GF-D8 (cell line): ENCODE results near the gene FAM200B.
A peak's percentile ranks its signal among the peaks of the same experiment; 100 is the strongest.

Source experiments
- DNase-seq: peaks from one replicate; lab custom pipeline; 2025; lab: John Stamatoyannopoulos, UW

FAM200B gene

GRCh38 chr4:15681372-15682241 lies at the start of gene FAM200B:
FAM200B (plus strand) TSS chr4:15681827; CDS start chr4:15686978, 5,151 bp downstream.
- DNase-seq = peak; percentile 95

- no peak for DNase-seq
Observed at GRCh38 chr4:15636818-15637217, 44.8 kb upstream of the FAM200B start.

- no peak for DNase-seq
Observed at GRCh38 chr4:15638418-15638817, 43.2 kb upstream of the FAM200B start.

GRCh38 chr4:15648600-15648999 lies 33.0 kb upstream of the FAM200B start:
- DNase-seq = no peak

GRCh38 chr4:15649914-15650545 lies 31.6 kb upstream of the FAM200B start:
- peak; percentile 26 for DNase-seq

- no peak for DNase-seq
Observed at GRCh38 chr4:15651676-15652075, 30.0 kb upstream of the FAM200B start.

GRCh38 chr4:15652191-15652590 lies 29.4 kb upstream of the FAM200B start:
- DNase-seq = no peak

- no peak for DNase-seq
Observed at GRCh38 chr4:15652841-15653240, 28.8 kb upstream of the FAM200B start.

GRCh38 chr4:15653420-15653819 lies 28.2 kb upstream of the FAM200B start:
- no peak for DNase-seq

- peak; percentile 32 for DNase-seq
Observed at GRCh38 chr4:15653864-15654592, 27.6 kb upstream of the FAM200B start.

- DNase-seq = no peak
Observed at GRCh38 chr4:15654593-15655222, 26.9 kb upstream of the FAM200B start.

- DNase-seq = peak; percentile 50
Observed at GRCh38 chr4:15655223-15656037, 26.2 kb upstream of the FAM200B start, which contains the start of gene FBXL5. FBXL5 (minus strand) TSS chr4:15655357; CDS start chr4:15655287, 70 bp downstream.

GRCh38 chr4:15656038-15656470 lies 25.6 kb upstream of the FAM200B start:
- DNase-seq = no peak

- DNase-seq = no peak
Observed at GRCh38 chr4:15657366-15657765, 24.3 kb upstream of the FAM200B start.

- no peak for DNase-seq
Observed at GRCh38 chr4:15658136-15658770, 23.4 kb upstream of the FAM200B start.

- DNase-seq = no peak
Observed at GRCh38 chr4:15658781-15659180, 22.8 kb upstream of the FAM200B start.

GRCh38 chr4:15659768-15660570 lies 21.7 kb upstream of the FAM200B start:
- peak; percentile 98 for DNase-seq

- DNase-seq = peak; percentile 91
Observed at GRCh38 chr4:15665753-15666365, 15.8 kb upstream of the FAM200B start.

GRCh38 chr4:15667006-15667405 lies 14.6 kb upstream of the FAM200B start:
- no peak for DNase-seq
